Mesenchymal stem cell (in vitro differentiated cells and primary cell): ENCODE results near the gene COL6A3.

ENCODE experiments used
- DNase-seq: peaks from one replicate; pipeline ENCODE4 v3.0.0-alpha.2; 2013
- H2AFZ ChIP-seq: one replicate; pipeline ENCODE4 v1.6.1; 2013; ENCODE audit warnings: low read depth, mild to moderate bottlenecking, control low read depth, inconsistent platforms, low read length, moderate library complexity
- H2AK5ac ChIP-seq: 2 replicates; pipeline ENCODE4 v1.6.1; 2013; ENCODE audit warnings: low read length, moderate library complexity, mild to moderate bottlenecking, inconsistent platforms; ENCODE audit not compliant: severe bottlenecking
- H2BK120ac ChIP-seq: one replicate; pipeline ENCODE4 v1.6.1; 2013; ENCODE audit warnings: low read depth, mild to moderate bottlenecking, inconsistent platforms, low read length, moderate library complexity
- H2BK12ac ChIP-seq, 2 experiments: one replicate each; pipeline ENCODE4 v1.6.1; 2013; ENCODE audit warnings: inconsistent platforms in 2 of 2, low read length in 2 of 2, mild to moderate bottlenecking in 2 of 2, moderate library complexity in 2 of 2, control low read depth in 1 of 2
- H2BK15ac ChIP-seq: one replicate; pipeline ENCODE4 v1.6.1; 2013; ENCODE audit warnings: mild to moderate bottlenecking, low read depth, inconsistent platforms; ENCODE audit not compliant: poor library complexity, severe bottlenecking
- H2BK5ac ChIP-seq: 2 replicates; pipeline ENCODE4 v1.6.1; 2013; ENCODE audit warnings: low read depth, mild to moderate bottlenecking, low read length, control low read depth, inconsistent platforms; ENCODE audit not compliant: poor library complexity, severe bottlenecking
- H3K14ac ChIP-seq, 2 experiments: one replicate each; pipeline ENCODE4 v1.6.1; 2013; ENCODE audit warnings: inconsistent platforms in 2 of 2, low read length in 2 of 2, control low read depth in 1 of 2, mild to moderate bottlenecking in 1 of 2, moderate library complexity in 1 of 2
- H3K18ac ChIP-seq, 2 experiments: one replicate each; pipeline ENCODE4 v1.6.1; 2013; ENCODE audit warnings: inconsistent platforms in 2 of 2, low read length in 2 of 2, control low read depth in 1 of 2, low read depth in 1 of 2, mild to moderate bottlenecking in 1 of 2
- H3K23ac ChIP-seq, 2 experiments: one replicate each; pipeline ENCODE4 v1.6.1; 2013; ENCODE audit warnings: inconsistent platforms in 2 of 2, low read length in 2 of 2, mild to moderate bottlenecking in 2 of 2, moderate library complexity in 2 of 2, control low read depth in 1 of 2
- H3K27ac ChIP-seq: 2 replicates; pipeline ENCODE4 v1.5.1; 2013; ENCODE audit warnings: mild to moderate bottlenecking, moderate library complexity, low read length, control low read depth, inconsistent platforms; ENCODE audit not compliant: poor library complexity, severe bottlenecking
- H3K27me3 ChIP-seq, 2 experiments: 2 replicates each; pipeline versions ENCODE4 v1.6.1 to v1.7.0; 2013; ENCODE audit warnings: low read length in 2 of 2, mild to moderate bottlenecking in 2 of 2, moderate library complexity in 2 of 2, control low read depth in 1 of 2, inconsistent platforms in 1 of 2; ENCODE audit not compliant: control insufficient read depth in 1 of 2, insufficient read depth in 1 of 2
- H3K36me3 ChIP-seq, 2 experiments: 2 replicates each; pipeline versions ENCODE4 v1.6.1 to v1.7.0; 2013; ENCODE audit warnings: low read length in 2 of 2, control low read depth in 1 of 2, inconsistent platforms in 1 of 2, low read depth in 1 of 2, mild to moderate bottlenecking in 1 of 2; ENCODE audit not compliant: insufficient read depth in 2 of 2, control insufficient read depth in 1 of 2
- H3K4ac ChIP-seq, 2 experiments: one replicate each; pipeline ENCODE4 v1.6.1; 2013; ENCODE audit warnings: inconsistent platforms in 2 of 2, low read length in 2 of 2, mild to moderate bottlenecking in 2 of 2, moderate library complexity in 2 of 2, control low read depth in 1 of 2, low read depth in 1 of 2
- H3K4me1 ChIP-seq: 2 replicates; pipeline ENCODE4 v1.6.1; 2013; ENCODE audit warnings: low read depth, low read length, control low read depth; ENCODE audit not compliant: control insufficient read depth, insufficient read depth
- H3K4me2 ChIP-seq: 2 replicates; pipeline ENCODE4 v1.6.1; 2013; ENCODE audit warnings: low read length, mild to moderate bottlenecking, inconsistent platforms; ENCODE audit not compliant: poor library complexity, severe bottlenecking
- H3K4me3 ChIP-seq, 2 experiments: 2 replicates each; pipeline versions ENCODE4 v1.5.1 to v1.7.0; 2013; ENCODE audit warnings: low read length in 2 of 2, mild to moderate bottlenecking in 2 of 2, control low read depth in 1 of 2, low read depth in 1 of 2; ENCODE audit not compliant: insufficient read depth in 1 of 2
- H3K79me1 ChIP-seq: replicated peaks from 2 replicates; pipeline ENCODE4 v1.6.1; 2013; ENCODE audit warnings: mild to moderate bottlenecking, control low read depth, low read length, inconsistent platforms; ENCODE audit not compliant: poor library complexity, severe bottlenecking
- H3K9ac ChIP-seq: 2 replicates; pipeline ENCODE4 v1.7.0; 2013; ENCODE audit warnings: mild to moderate bottlenecking, low read length, moderate library complexity
- H3K9me3 ChIP-seq: 2 replicates; pipeline ENCODE4 v1.7.0; 2013; ENCODE audit warnings: mild to moderate bottlenecking, low read length; ENCODE audit not compliant: control insufficient read depth
- H4K8ac ChIP-seq: one replicate; pipeline ENCODE4 v1.6.1; 2013; ENCODE audit warnings: inconsistent platforms, mild to moderate bottlenecking, low read length, moderate library complexity
- H4K91ac ChIP-seq: one replicate; pipeline ENCODE4 v1.6.1; 2013; ENCODE audit warnings: mild to moderate bottlenecking, low read length, inconsistent platforms
- WGBS: methylation state at CpG from one replicate; pipeline ENCODE4 v1.1.7; 2013; ENCODE audit warnings: mixed read lengths; 5-methylcytosine and 5-hydroxymethylcytosine counted together

Gene COL6A3

DNA sequence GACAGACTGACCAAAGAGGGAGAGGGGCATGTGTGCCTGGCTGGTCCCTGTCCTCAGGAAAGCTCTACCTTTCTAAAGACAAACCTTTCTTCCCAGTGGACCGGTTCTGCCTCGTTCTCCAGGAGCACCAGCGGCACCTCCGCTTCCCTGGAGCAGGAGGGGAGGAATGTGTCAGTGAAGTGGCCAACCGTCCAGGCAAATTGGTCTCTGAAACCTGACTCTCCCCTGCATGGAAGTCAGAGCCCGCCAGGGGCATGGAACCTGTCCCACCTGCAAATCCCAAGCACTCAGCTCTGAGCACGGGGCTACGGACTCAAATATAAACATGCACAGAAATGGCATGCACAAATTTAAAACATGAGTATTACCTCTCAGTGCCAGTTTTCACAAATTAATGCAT, 62.9 kb downstream of the COL6A3 start:
- Histone ChIP-seq H4K91ac (no peak overlapping the region), H3K27me3 (peaks cover 0 to 8% of the 10 kb centered on the region in 2 experiments), H2AFZ (no peak overlapping the region), H3K9me3 (no peaks in the 10 kb centered on the region), H3K79me1 (no peaks in the 10 kb centered on the region), H2BK120ac (no peak overlapping the region), H3K18ac (no peak overlapping the region), H3K4me1 (peaks cover 2% of the 10 kb centered on the region), H2BK5ac (no peak overlapping the region), H3K36me3 (peaks cover 0 to 100% of the 10 kb centered on the region in 2 experiments), H2BK15ac (no peak overlapping the region), H3K9ac (peak overlapping the region; percentile 65), H3K4ac (peak overlapping the region in 1 of 2 experiments; percentile 8), H3K4me3 (no peak overlapping the region), H2AK5ac (no peak overlapping the region), H3K14ac (peak overlapping the region in 1 of 2 experiments; percentile 77), H4K8ac (no peak overlapping the region), H3K4me2 (no peak overlapping the region), H3K27ac (no peak overlapping the region), H3K23ac (no peak overlapping the region), H2BK12ac (no peak overlapping the region)
- 93% methylated on average over 8 of the region's 8 CpGs for WGBS
- DNase-seq = no peak

DNA sequence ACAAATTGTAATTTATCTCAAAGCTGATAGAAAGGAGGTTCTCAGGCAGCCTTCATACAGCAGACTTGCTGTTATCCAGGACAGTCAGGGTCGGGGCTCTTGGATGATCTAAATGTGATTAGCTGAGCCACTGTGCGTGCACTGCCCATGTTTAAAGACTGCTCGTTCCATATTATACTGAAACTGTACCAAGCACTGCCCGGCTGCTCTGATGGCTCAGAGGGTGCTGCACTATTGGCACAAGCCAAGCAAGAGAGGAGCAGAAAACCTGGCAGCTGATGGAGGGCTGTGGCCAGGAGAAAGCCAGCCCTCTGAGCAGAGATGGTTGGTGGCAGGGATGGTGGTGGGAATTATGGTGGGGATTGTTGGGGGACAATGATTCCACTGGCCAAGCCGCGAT, 63.4 kb downstream of the COL6A3 start:
- H3K9me3 ChIP-seq = no peaks in the 10 kb centered on the region
- H4K8ac ChIP-seq = peak overlapping the region; percentile 79
- no peak overlapping the region for H3K18ac ChIP-seq
- no peak overlapping the region for H2AFZ ChIP-seq
- peaks cover 0 to 8% of the 10 kb centered on the region in 2 experiments for H3K27me3 ChIP-seq
- peak overlapping the region in 1 of 2 experiments; percentile 77 for H3K14ac ChIP-seq
- H3K79me1 ChIP-seq = no peaks in the 10 kb centered on the region
- H3K4me1 ChIP-seq = peaks cover 2% of the 10 kb centered on the region
- H3K27ac ChIP-seq = no peak overlapping the region
- H3K4ac ChIP-seq = no peak overlapping the region
- H3K23ac ChIP-seq = no peak overlapping the region
- no peak overlapping the region for H2BK5ac ChIP-seq
- no peak overlapping the region for H4K91ac ChIP-seq
- no peak overlapping the region for H3K4me2 ChIP-seq
- DNase-seq = no peak
- H2BK15ac ChIP-seq = no peak overlapping the region
- H2AK5ac ChIP-seq = no peak overlapping the region
- WGBS = 98% methylated on average over 6 of the region's 6 CpGs
- no peak overlapping the region for H3K4me3 ChIP-seq
- no peak overlapping the region for H2BK120ac ChIP-seq
- H2BK12ac ChIP-seq = no peak overlapping the region
- H3K9ac ChIP-seq = peak overlapping the region; percentile 65
- H3K36me3 ChIP-seq = peaks cover 0 to 100% of the 10 kb centered on the region in 2 experiments

DNA sequence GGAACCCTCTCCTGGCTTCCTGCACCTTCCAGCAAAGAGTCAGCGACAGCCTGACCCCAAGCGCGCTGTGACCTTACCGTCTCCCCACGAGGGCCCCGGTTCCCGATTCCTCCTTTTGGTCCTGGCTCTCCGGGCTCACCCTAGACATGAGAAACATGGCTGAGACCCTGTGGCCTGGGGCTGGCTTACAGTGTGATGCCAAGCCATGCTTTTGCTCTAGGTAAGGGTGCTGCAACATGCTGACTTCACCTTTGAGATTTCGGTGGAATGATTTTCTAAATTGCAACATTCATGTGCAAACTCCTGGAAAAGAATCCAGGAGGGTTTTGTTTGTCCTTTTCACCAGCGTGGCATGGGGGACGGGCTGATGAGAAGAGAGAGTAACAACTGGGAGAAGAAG, 63.9 kb downstream of the COL6A3 start:
- Histone ChIP-seq H3K4me1 (peaks cover 5% of the 10 kb centered on the region), H2BK120ac (no peak overlapping the region), H3K23ac (no peak overlapping the region), H4K8ac (no peak overlapping the region), H3K4ac (no peak overlapping the region), H3K36me3 (peaks cover 0 to 100% of the 10 kb centered on the region in 2 experiments), H2AFZ (no peak overlapping the region), H3K9me3 (no peaks in the 10 kb centered on the region), H2BK15ac (no peak overlapping the region), H2BK5ac (no peak overlapping the region), H4K91ac (no peak overlapping the region), H3K4me2 (no peak overlapping the region), H2BK12ac (peak overlapping the region in 1 of 2 experiments; percentile 47), H3K9ac (peak overlapping the region; percentile 65), H3K79me1 (no peaks in the 10 kb centered on the region), H3K18ac (peak overlapping the region in 1 of 2 experiments; percentile 61), H2AK5ac (no peak overlapping the region), H3K4me3 (no peak overlapping the region), H3K27ac (no peak overlapping the region), H3K14ac (no peak overlapping the region), H3K27me3 (peaks cover 0 to 8% of the 10 kb centered on the region in 2 experiments)
- 95% methylated on average over 11 of the region's 11 CpGs for WGBS
- DNase-seq = no peak

DNA sequence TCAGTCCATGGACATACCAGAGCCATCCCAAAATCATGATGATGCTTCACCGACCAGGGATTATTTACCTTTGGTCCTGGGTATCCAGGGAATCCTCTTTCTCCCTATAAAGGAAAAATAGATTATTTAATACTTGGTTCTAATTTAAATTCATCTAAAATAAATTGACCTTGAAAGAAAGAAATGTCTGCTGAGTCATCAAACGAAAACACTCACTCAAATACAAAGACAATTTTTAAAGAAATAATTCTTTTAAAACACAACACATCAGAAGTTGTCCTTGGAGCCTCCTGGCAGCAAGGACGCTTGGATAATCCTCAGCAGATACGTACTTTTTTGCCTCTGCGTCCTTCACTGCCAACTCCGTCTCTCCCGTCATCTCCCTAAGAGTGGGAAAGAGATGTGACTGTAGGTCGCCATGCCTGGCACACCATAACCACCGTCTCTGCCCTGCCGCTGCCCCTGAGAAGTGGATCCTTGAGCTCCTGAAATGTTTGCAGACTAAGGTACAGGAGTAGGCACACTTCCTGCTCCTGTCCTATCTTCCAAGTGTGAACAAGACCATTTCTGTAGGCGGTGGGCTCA, 65.6 kb downstream of the COL6A3 start:
- Histone ChIP-seq H2AK5ac (no peak overlapping the region), H3K27me3 (peaks cover 0 to 8% of the 10 kb centered on the region in 2 experiments), H3K14ac (peak overlapping the region in 1 of 2 experiments; percentile 26), H3K4me1 (peaks cover 11% of the 10 kb centered on the region), H2BK5ac (no peak overlapping the region), H3K4me2 (no peak overlapping the region), H3K23ac (no peak overlapping the region), H2AFZ (no peak overlapping the region), H4K8ac (no peak overlapping the region), H2BK12ac (peak overlapping the region in 1 of 2 experiments; percentile 15), H3K36me3 (peaks cover 0 to 100% of the 10 kb centered on the region in 2 experiments), H3K18ac (no peak overlapping the region), H3K9ac (peak overlapping the region; percentile 65), H2BK120ac (no peak overlapping the region), H3K9me3 (no peaks in the 10 kb centered on the region), H4K91ac (peak overlapping the region; percentile 60), H3K27ac (no peak overlapping the region), H2BK15ac (peak overlapping the region; percentile 26), H3K79me1 (no peaks in the 10 kb centered on the region), H3K4me3 (no peak overlapping the region), H3K4ac (no peak overlapping the region)
- no peak for DNase-seq
- WGBS = 95% methylated on average over 10 of the region's 11 CpGs
